IMR-90 (cell line): Measurements from ENCODE around the gene ANKRD53. TPM values are rescaled to one million over a fixed set of nuclear protein-coding genes. Genes with fewer than 3 reads are reported as not detected.

Experiments used
- ATAC-seq: fragments of 200-7000 bp; cut with Tn5 transposase; 2 replicates; pipeline ENCODE4 v1.9.1; 2020; ENCODE audit warnings: low read depth, mild to moderate bottlenecking, moderate library complexity
- BruUV-seq: library from RNA; stranded (reverse); fragments of 400-500 nt; replicated peaks from 2 replicates; lab custom pipeline; 2021; lab: Mats Ljungman, UMichigan
- CTCF ChIA-PET: fragments of 300-600 bp; formaldehyde crosslinking; extraction: SDS; loops from one replicate; lab custom pipeline; 2021; ENCODE audit warnings: antibody characterized with exemption; lab: Yijun Ruan, JAX
- POLR2A ChIA-PET: fragments of 300-600 bp; sonication (Branson Sonifier 250); formaldehyde crosslinking; loops from one replicate; lab custom pipeline; 2022; ENCODE audit warnings: antibody characterized with exemption; ENCODE audit not compliant: unreplicated experiment; lab: Charles Lee
- DNase-seq: peaks from one replicate; pipeline ENCODE4 v3.0.0; 2013
- H2AFZ ChIP-seq: replicated peaks from 2 replicates; pipeline ENCODE3; 2013; ENCODE audit warnings: low read length, mild to moderate bottlenecking; ENCODE audit not compliant: poor library complexity
- H2AK5ac ChIP-seq: 2 replicates; pipeline ENCODE4 v1.6.1; 2013; ENCODE audit warnings: low read depth, low read length, inconsistent platforms
- H2AK9ac ChIP-seq: replicated peaks from 2 replicates; pipeline ENCODE3; 2013; ENCODE audit warnings: mild to moderate bottlenecking, low read depth, low read length, moderate library complexity; ENCODE audit not compliant: poor library complexity
- H2BK120ac ChIP-seq: 2 replicates; pipeline ENCODE4 v1.6.1; 2013; ENCODE audit warnings: low read depth, low read length, inconsistent platforms
- H2BK15ac ChIP-seq: 3 replicates; pipeline ENCODE4 v1.6.1; 2013; ENCODE audit warnings: low read depth, low read length, inconsistent platforms
- H2BK20ac ChIP-seq: 2 replicates; pipeline ENCODE4 v1.6.1; 2013; ENCODE audit warnings: low read depth, mild to moderate bottlenecking, inconsistent platforms, low read length, moderate library complexity
- H2BK5ac ChIP-seq: 2 replicates; pipeline ENCODE4 v1.6.1; 2013; ENCODE audit warnings: mild to moderate bottlenecking, low read depth, low read length, inconsistent platforms; ENCODE audit not compliant: poor library complexity, severe bottlenecking
- H3K14ac ChIP-seq: replicated peaks from 2 replicates; pipeline ENCODE4 v1.6.1; 2013; ENCODE audit warnings: low read depth, low read length, inconsistent platforms
- H3K18ac ChIP-seq: 2 replicates; pipeline ENCODE4 v1.6.1; 2013; ENCODE audit warnings: low read depth, low read length, control low read depth
- H3K23ac ChIP-seq: 2 replicates; pipeline ENCODE4 v1.6.1; 2013; ENCODE audit warnings: low read depth, low read length, inconsistent platforms
- H3K27ac ChIP-seq: 2 replicates; pipeline ENCODE4 v1.5.1; 2013; ENCODE audit warnings: mild to moderate bottlenecking, control low read depth, low read length; ENCODE audit not compliant: insufficient read depth
- H3K27me3 ChIP-seq: 2 replicates; pipeline ENCODE4 v1.6.1; 2013; ENCODE audit warnings: low read length; ENCODE audit not compliant: control insufficient read depth, insufficient read depth
- H3K36me3 ChIP-seq: 2 replicates; pipeline ENCODE4 v1.6.1; 2013; ENCODE audit warnings: low read length, mixed read lengths; ENCODE audit not compliant: control insufficient read depth, insufficient read depth
- H3K4ac ChIP-seq: 2 replicates; pipeline ENCODE4 v1.6.1; 2013; ENCODE audit warnings: low read depth, low read length, inconsistent platforms
- H3K4me1 ChIP-seq: 2 replicates; pipeline ENCODE4 v1.6.1; 2013; ENCODE audit warnings: low read length, mixed read lengths; ENCODE audit not compliant: control insufficient read depth, insufficient read depth
- H3K4me2 ChIP-seq: 2 replicates; pipeline ENCODE4 v1.6.1; 2013; ENCODE audit warnings: low read depth, mild to moderate bottlenecking, control low read depth, low read length, moderate library complexity
- H3K4me3 ChIP-seq: 2 replicates; pipeline ENCODE4 v1.5.1; 2013; ENCODE audit warnings: low read depth, mild to moderate bottlenecking, control low read depth, low read length, moderate library complexity; ENCODE audit not compliant: insufficient read depth
- H3K56ac ChIP-seq: 2 replicates; pipeline ENCODE4 v1.6.1; 2013; ENCODE audit warnings: low read length, inconsistent platforms; ENCODE audit not compliant: insufficient read depth; ENCODE audit errors: extremely low read depth
- H3K79me1 ChIP-seq, 2 experiments: 2 replicates each; pipeline ENCODE4 v1.6.1; 2013; ENCODE audit warnings: low read length in 2 of 2, inconsistent platforms in 1 of 2, low read depth in 1 of 2
- H3K9ac ChIP-seq: 2 replicates; pipeline ENCODE4 v1.6.1; 2013; ENCODE audit warnings: low read depth, low read length, control low read depth
- H3K9me1 ChIP-seq: 2 replicates; pipeline ENCODE4 v1.6.1; 2013; ENCODE audit warnings: low read length, inconsistent platforms; ENCODE audit not compliant: insufficient read depth
- H3K9me3 ChIP-seq: 2 replicates; pipeline ENCODE4 v1.6.1; 2013; ENCODE audit warnings: low read length; ENCODE audit not compliant: control insufficient read depth, insufficient read depth
- H4K20me1 ChIP-seq: 2 replicates; pipeline ENCODE4 v1.6.1; 2013; ENCODE audit warnings: low read length, inconsistent platforms; ENCODE audit not compliant: insufficient read depth
- H4K5ac ChIP-seq: 2 replicates; pipeline ENCODE4 v1.6.1; 2013; ENCODE audit warnings: mild to moderate bottlenecking, low read depth, low read length, control low read depth
- H4K8ac ChIP-seq, 2 experiments: 2 replicates each; pipeline ENCODE4 v1.6.1; 2013; ENCODE audit warnings: low read depth in 2 of 2, low read length in 2 of 2, control low read depth in 1 of 2, inconsistent platforms in 1 of 2
- H4K91ac ChIP-seq: 2 replicates; pipeline ENCODE4 v1.6.1; 2013; ENCODE audit warnings: low read depth, low read length, inconsistent platforms; ENCODE audit not compliant: insufficient read depth
- BHLHE40 ChIP-seq: fragments of 150-350 bp; IDR thresholded peaks from 2 replicates; pipeline ENCODE4 v1.6.1; 2016; ENCODE audit warnings: mild to moderate bottlenecking, low read depth, low read length
- CEBPB ChIP-seq: IDR thresholded peaks from 2 replicates; pipeline ENCODE4 v1.6.1; 2012; ENCODE audit warnings: low read depth, low read length, improper control_type of control experiment
- CTCF ChIP-seq: conservative IDR thresholded peaks from 2 replicates; pipeline ENCODE4 v1.5.1; 2012; ENCODE audit warnings: mild to moderate bottlenecking, low read depth, low read length, improper control_type of control experiment
- ELK1 ChIP-seq: fragments of 150-350 bp; IDR thresholded peaks from 2 replicates; pipeline ENCODE4 v1.6.1; 2016; ENCODE audit warnings: low read depth, mild to moderate bottlenecking, low read length, moderate library complexity, borderline replicate concordance
- FOS ChIP-seq: fragments of 150-350 bp; IDR thresholded peaks from 2 replicates; pipeline ENCODE4 v1.6.1; 2016; ENCODE audit warnings: low read depth, low read length
- MAFK ChIP-seq: IDR thresholded peaks from 2 replicates; pipeline ENCODE4 v1.6.1; 2012; ENCODE audit warnings: low read depth, low read length, improper control_type of control experiment
- MAZ ChIP-seq: IDR thresholded peaks from 2 replicates; pipeline ENCODE4 v1.6.1; 2012; ENCODE audit warnings: low read depth, mild to moderate bottlenecking, low read length, improper control_type of control experiment, moderate library complexity, borderline replicate concordance
- MXI1 ChIP-seq: IDR thresholded peaks from 2 replicates; pipeline ENCODE4 v1.6.1; 2012; ENCODE audit warnings: low read depth, mild to moderate bottlenecking, low read length, moderate library complexity, borderline replicate concordance
- NFE2L2 ChIP-seq: fragments of 150-350 bp; IDR thresholded peaks from 2 replicates; pipeline ENCODE4 v1.6.1; 2016; ENCODE audit warnings: low read depth, mild to moderate bottlenecking, low read length
- POLR2A ChIP-seq: IDR thresholded peaks from 2 replicates; pipeline ENCODE4 v1.6.1; 2012; ENCODE audit warnings: mild to moderate bottlenecking, low read depth, low read length
- RAD21 ChIP-seq: IDR thresholded peaks from 2 replicates; pipeline ENCODE4 v1.6.1; 2012; ENCODE audit warnings: low read length, improper control_type of control experiment
- RCOR1 ChIP-seq: IDR thresholded peaks from 2 replicates; pipeline ENCODE4 v1.6.1; 2012; ENCODE audit warnings: mild to moderate bottlenecking, low read length, improper control_type of control experiment; ENCODE audit not compliant: insufficient replicate concordance
- RFX5 ChIP-seq: IDR thresholded peaks from 2 replicates; pipeline ENCODE4 v1.8.0; 2012; ENCODE audit warnings: low read depth, mild to moderate bottlenecking, low read length, moderate library complexity
- SMC3 ChIP-seq: fragments of 150-350 bp; IDR thresholded peaks from 2 replicates; pipeline ENCODE4 v1.6.1; 2016; ENCODE audit warnings: low read depth, mild to moderate bottlenecking, antibody characterized with exemption, low read length, moderate library complexity
- whole genome bisulfite sequencing, 2 experiments: methylation state at CpG; one replicate each; pipeline versions ENCODE4 v1.1.5 to v1.1.7; 2013; ENCODE audit warnings: missing lambda C conversion rate in 2 of 2; ENCODE audit not compliant: insufficient read length in 1 of 2; ENCODE audit errors: extremely low coverage in 2 of 2; 5-methylcytosine and 5-hydroxymethylcytosine counted together
- dilution Hi-C: fragments of 300-500 bp; cut with HindIII; formaldehyde crosslinking; loops from one replicate; pipeline ENCODE4 v1.14.3; 2018; ENCODE audit warnings: low sequenced_read_pairs; ENCODE audit not compliant: unreplicated experiment
- in situ Hi-C: fragments of 300-500 bp; cut with MboI; formaldehyde crosslinking; loops from 3 replicates; pipeline ENCODE4 v1.14.3; 2019; ENCODE audit warnings: low sequenced_read_pairs, inconsistent platforms, mixed read lengths
- intact Hi-C: fragments of 100-400 bp; cut with micrococcal nuclease; formaldehyde crosslinking; loops from 2 replicates; pipeline ENCODE4 v1.10.0; 2022
- polyA plus RNA-seq, 3 experiments: library from polyadenylated mRNA; depleted of rRNA; stranded (reverse); fragments of >200 nt; gene quantifications; 2 replicates each; pipeline ENCODE4 v1.2.3, GENCODE V29; 2012; ENCODE audit warnings: low replicate concordance in 1 of 3
- total RNA-seq: library from RNA; depleted of rRNA; stranded (reverse); fragments of >200 nt; gene quantifications from 2 replicates; pipeline ENCODE4 v1.2.3, GENCODE V29; 2012

Gene ANKRD53
- total and polyA plus RNA-seq, 2 of the 4 experiments (the other 2 are of a cell fraction) = 0.54 to 1.0 TPM

GRCh38 chr2:71005271-71006202 is 27.1 kb downstream of the ANKRD53 start:
- Histone ChIP-seq H2AK5ac (no peak overlapping the region), H4K91ac (no peak overlapping the region), H2BK5ac (no peak overlapping the region), H3K4me3 (no peak overlapping the region), H2BK20ac (no peak overlapping the region), H3K23ac (no peak overlapping the region), H3K36me3 (no peaks in the 10 kb centered on the region), H4K20me1 (no peaks in the 10 kb centered on the region), H3K4me1 (peaks cover 2% of the 10 kb centered on the region; the same call in 1 of the 2 replicates), H4K8ac (no peak overlapping the region), H3K27me3 (peaks cover 8% of the 10 kb centered on the region; the same call in 1 of the 2 replicates), H3K27ac (no peak overlapping the region), H4K5ac (no peak overlapping the region), H3K9me1 (no peaks in the 10 kb centered on the region; the same call in 1 of the 2 replicates), H3K9me3 (no peaks in the 10 kb centered on the region), H2BK15ac (no peak overlapping the region), H3K18ac (no peak overlapping the region), H3K56ac (no peak overlapping the region), H2BK120ac (no peak overlapping the region), H2AK9ac (no peak overlapping the region), H2AFZ (no peak overlapping the region), H3K79me1 (no peaks in the 10 kb centered on the region), H3K4ac (no peak overlapping the region), H3K4me2 (no peak overlapping the region), H3K14ac (no peak overlapping the region), H3K9ac (no peak overlapping the region)
- DNase-seq (no peak), ATAC-seq (no peak)
- CTCF ChIA-PET = no interaction called here
- 74% methylated on average over 9 of the region's 10 CpGs; no CpG with 5 or more reads in 1 of the 2 experiments for WGBS, 2 experiments
- dilution Hi-C loops (no loop called here), intact Hi-C loops (loop anchor here (10.0 kb wide), 1 partner anchor 119 kb away; no protein-coding TSS in a partner anchor), in situ Hi-C loops (no loop called here)
- no TSS peak for BruUV-seq
- POLR2A ChIA-PET = no interaction called here
- no peak for TF ChIP-seq CEBPB
- no peak for TF ChIP-seq NFE2L2
- no peak for TF ChIP-seq SMC3
- TF ChIP-seq FOS = no peak
- TF ChIP-seq MXI1 = no peak
- no peak for TF ChIP-seq MAFK
- no peak for TF ChIP-seq POLR2A
- TF ChIP-seq RCOR1 = no peak
- no peak for TF ChIP-seq RAD21
- no peak for TF ChIP-seq CTCF
- TF ChIP-seq MAZ = no peak
- no peak for TF ChIP-seq BHLHE40
- TF ChIP-seq ELK1 = no peak
- no peak for TF ChIP-seq RFX5
